Type B pancreatic cell (in vitro differentiated cells): Measurements from ENCODE around the gene CD180. TPM values are rescaled to one million over a fixed set of nuclear protein-coding genes. Genes with fewer than 3 reads are reported as not detected.

Experiments used
- DNase-seq: peaks from one replicate; pipeline ENCODE4 v3.0.0; 2021; ENCODE audit warnings: mixed read lengths; ENCODE audit not compliant: unreplicated experiment; ENCODE audit errors: extremely low spot score
- H3K27ac Mint-ChIP-seq: 2 replicates; pipeline ENCODE4 v1.8.0; 2021; ENCODE audit warnings: mild to moderate bottlenecking, mixed read lengths
- H3K27me3 Mint-ChIP-seq: 2 replicates; pipeline ENCODE4 v1.8.0; 2021; ENCODE audit warnings: mixed read lengths
- H3K36me3 Mint-ChIP-seq: 2 replicates; pipeline ENCODE4 v1.8.0; 2021; ENCODE audit warnings: mixed read lengths
- H3K4me1 Mint-ChIP-seq: one replicate; pipeline ENCODE4 v1.8.0; 2021; ENCODE audit warnings: mixed read lengths; ENCODE audit not compliant: unreplicated experiment
- H3K4me3 Mint-ChIP-seq: 2 replicates; pipeline ENCODE4 v1.8.0; 2021; ENCODE audit warnings: mild to moderate bottlenecking, mixed read lengths
- H3K9me3 Mint-ChIP-seq: 2 replicates; pipeline ENCODE4 v1.8.0; 2021; ENCODE audit warnings: mixed read lengths
- total RNA-seq: library from RNA; stranded (reverse); gene quantifications from 2 replicates; pipeline ENCODE4 v1.2.1, GENCODE V29; 2021; ENCODE audit warnings: low replicate concordance
- TF ChIP-seq, protein P1 (sequence below): fragments of 200-600 bp; sonication (generic); conservative IDR thresholded peaks from 2 replicates; pipeline ENCODE4 v1.5.0; 2021; ENCODE audit warnings: antibody characterized with exemption, mild to moderate bottlenecking

Gene CD180
- total RNA-seq, 1 donor from 2014 or later = not detected

DNA sequence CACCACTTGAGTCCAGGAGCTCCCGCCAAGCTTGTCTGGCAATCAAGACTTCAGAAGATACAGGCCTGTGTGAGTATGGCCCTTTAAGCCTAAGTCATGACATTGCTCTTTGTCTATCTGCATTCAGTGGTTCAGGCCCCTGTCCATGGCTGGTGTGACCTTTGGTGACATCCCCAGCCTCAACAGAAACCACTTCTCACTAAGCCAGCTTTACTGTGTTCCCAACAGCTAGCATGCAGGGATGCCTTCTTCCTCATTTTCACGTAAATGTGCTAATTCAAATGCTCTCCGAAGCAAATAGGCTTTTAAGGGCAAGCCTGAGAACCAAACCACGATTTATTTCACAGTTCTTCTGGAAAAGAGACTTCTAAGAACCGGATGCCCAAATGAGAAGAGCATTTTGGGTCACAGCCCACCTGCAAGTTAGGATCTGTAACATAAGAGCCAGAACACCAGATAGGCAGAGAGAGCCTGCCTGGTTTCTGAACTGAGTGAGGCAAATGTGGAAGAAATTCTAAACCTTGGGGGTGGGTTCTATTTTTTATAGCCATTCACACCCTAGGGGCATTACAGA, 14.9 kb downstream of the CD180 start:
- Mint-ChIP-seq H3K27me3 (no peaks in the 10 kb centered on the region), H3K27ac (no peak overlapping the region), H3K36me3 (no peaks in the 10 kb centered on the region), H3K4me1 (peaks cover 33% of the 10 kb centered on the region), H3K9me3 (peaks cover 4% of the 10 kb centered on the region), H3K4me3 (no peak overlapping the region)
- no peak for DNase-seq
- TF ChIP-seq, protein P1, sequence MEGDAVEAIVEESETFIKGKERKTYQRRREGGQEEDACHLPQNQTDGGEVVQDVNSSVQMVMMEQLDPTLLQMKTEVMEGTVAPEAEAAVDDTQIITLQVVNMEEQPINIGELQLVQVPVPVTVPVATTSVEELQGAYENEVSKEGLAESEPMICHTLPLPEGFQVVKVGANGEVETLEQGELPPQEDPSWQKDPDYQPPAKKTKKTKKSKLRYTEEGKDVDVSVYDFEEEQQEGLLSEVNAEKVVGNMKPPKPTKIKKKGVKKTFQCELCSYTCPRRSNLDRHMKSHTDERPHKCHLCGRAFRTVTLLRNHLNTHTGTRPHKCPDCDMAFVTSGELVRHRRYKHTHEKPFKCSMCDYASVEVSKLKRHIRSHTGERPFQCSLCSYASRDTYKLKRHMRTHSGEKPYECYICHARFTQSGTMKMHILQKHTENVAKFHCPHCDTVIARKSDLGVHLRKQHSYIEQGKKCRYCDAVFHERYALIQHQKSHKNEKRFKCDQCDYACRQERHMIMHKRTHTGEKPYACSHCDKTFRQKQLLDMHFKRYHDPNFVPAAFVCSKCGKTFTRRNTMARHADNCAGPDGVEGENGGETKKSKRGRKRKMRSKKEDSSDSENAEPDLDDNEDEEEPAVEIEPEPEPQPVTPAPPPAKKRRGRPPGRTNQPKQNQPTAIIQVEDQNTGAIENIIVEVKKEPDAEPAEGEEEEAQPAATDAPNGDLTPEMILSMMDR = no peak

- DNase-seq = no peak
- Mint-ChIP-seq H3K4me1 (peaks cover 38% of the 10 kb centered on the region), H3K4me3 (no peak overlapping the region), H3K27me3 (no peaks in the 10 kb centered on the region), H3K27ac (no peak overlapping the region), H3K36me3 (no peaks in the 10 kb centered on the region), H3K9me3 (peaks cover 6% of the 10 kb centered on the region)
- TF ChIP-seq, protein P1 = no peak
Observed at GRCh38 chr5:67179697-67180361, 16.8 kb downstream of the CD180 start.

DNA sequence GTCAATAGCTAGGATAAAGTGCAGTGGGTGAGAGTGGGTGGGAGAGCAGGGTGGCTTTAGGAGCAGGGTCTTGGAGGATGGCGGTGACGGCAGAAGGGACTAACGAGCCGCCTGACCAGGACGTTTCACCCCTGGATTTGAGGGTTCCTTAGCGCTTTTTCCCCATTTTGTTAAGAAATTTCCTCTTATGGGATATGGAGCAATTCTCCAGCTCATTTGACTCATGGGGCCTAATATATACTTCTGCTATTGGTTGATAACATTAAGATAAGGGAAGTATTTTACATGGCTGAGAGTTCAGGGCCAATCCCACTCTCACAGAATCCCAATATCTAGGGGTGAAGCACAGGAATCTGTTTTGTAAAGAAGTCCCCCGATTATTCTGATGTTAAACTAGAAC, 17.6 kb downstream of the CD180 start:
- TF ChIP-seq, protein P1 = no peak
- Mint-ChIP-seq H3K36me3 (no peaks in the 10 kb centered on the region), H3K4me3 (no peak overlapping the region), H3K4me1 (peaks cover 38% of the 10 kb centered on the region), H3K27ac (no peak overlapping the region), H3K27me3 (no peaks in the 10 kb centered on the region), H3K9me3 (peaks cover 6% of the 10 kb centered on the region)
- no peak for DNase-seq

DNA sequence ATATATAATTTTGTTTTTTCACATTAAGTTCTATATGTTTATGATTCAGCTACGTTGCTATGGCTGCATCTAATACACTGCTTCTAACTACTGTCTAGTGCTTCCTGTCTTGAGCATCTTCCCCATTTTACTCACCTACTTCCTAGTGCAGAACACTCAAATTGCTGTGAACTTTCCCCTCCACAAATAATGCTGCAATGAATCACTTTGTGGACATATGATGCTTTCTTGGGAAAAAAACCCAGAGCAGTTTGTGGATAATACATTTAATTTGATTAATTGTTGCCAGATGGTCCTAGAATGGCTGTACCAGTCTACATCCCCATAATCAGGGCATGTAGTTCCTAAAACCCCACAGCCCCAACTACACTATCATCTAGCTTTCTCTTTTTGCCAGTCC, 18.5 kb downstream of the CD180 start:
- TF ChIP-seq, protein P1 = no peak
- no peak overlapping the region for H3K27ac Mint-ChIP-seq
- H3K4me3 Mint-ChIP-seq = no peak overlapping the region
- peaks cover 6% of the 10 kb centered on the region for H3K9me3 Mint-ChIP-seq
- peaks cover 38% of the 10 kb centered on the region for H3K4me1 Mint-ChIP-seq
- no peaks in the 10 kb centered on the region for H3K36me3 Mint-ChIP-seq
- no peak for DNase-seq
- no peaks in the 10 kb centered on the region for H3K27me3 Mint-ChIP-seq

- DNase-seq = no peak
- no peak overlapping the region for H3K4me3 Mint-ChIP-seq
- H3K27me3 Mint-ChIP-seq = no peaks in the 10 kb centered on the region
- TF ChIP-seq, protein P1 = no peak
- no peak overlapping the region for H3K27ac Mint-ChIP-seq
- peaks cover 27% of the 10 kb centered on the region for H3K4me1 Mint-ChIP-seq
- no peaks in the 10 kb centered on the region for H3K36me3 Mint-ChIP-seq
- peaks cover 6% of the 10 kb centered on the region for H3K9me3 Mint-ChIP-seq
Observed at GRCh38 chr5:67176936-67177335, 19.7 kb downstream of the CD180 start.
